GM21576 (cell line): Measurements from ENCODE around the gene STEAP2.

Experiments
- ATAC-seq: cut with Tn5 transposase; IDR thresholded peaks from one replicate; pipeline ENCODE4 v1.9.1; 2021; ENCODE audit warnings: mild to moderate bottlenecking, moderate library complexity; ENCODE audit not compliant: unreplicated experiment

STEAP2 gene

GRCh38 chr7:90267263-90267858 lies 55.8 kb downstream of the STEAP2 start:
- no peak for ATAC-seq

- no peak for ATAC-seq
These were observed 57.6 kb downstream of the STEAP2 start for GRCh38 chr7:90269163-90269562.

GRCh38 chr7:90270431-90271178 lies 59.1 kb downstream of the STEAP2 start:
- no peak for ATAC-seq

- ATAC-seq, result no peak
These were observed 60.2 kb downstream of the STEAP2 start for GRCh38 chr7:90271753-90272152.

- ATAC-seq, result no peak
These were observed 60.7 kb downstream of the STEAP2 start for GRCh38 chr7:90272242-90272641.

- ATAC-seq, result no peak
These were observed 62.6 kb downstream of the STEAP2 start for GRCh38 chr7:90274161-90274560.

GRCh38 chr7:90276033-90276728 lies 64.6 kb downstream of the STEAP2 start:
- no peak for ATAC-seq
